HL-60 (cell line): ENCODE results near the gene MYOG.

Experiments used
- DNase-seq, 2 experiments: peaks; one replicate each; pipeline ENCODE4 v3.0.0-alpha.2; 2010 to 2020; ENCODE audit warnings: low read depth in 1 of 2, low spot score in 1 of 2
- H3K27ac ChIP-seq: fragments of 250-450 bp; sonication (Bioruptor Pico); replicated peaks from 2 replicates; pipeline ENCODE4 v1.5.1; 2020; ENCODE audit warnings: mild to moderate bottlenecking, moderate library complexity
- H3K27me3 ChIP-seq: fragments of 250-450 bp; sonication (Bioruptor Pico); 2 replicates; pipeline ENCODE4 v1.5.1; 2021; ENCODE audit warnings: mild to moderate bottlenecking, moderate library complexity; ENCODE audit not compliant: insufficient read depth, poor library complexity, severe bottlenecking
- H3K4me3 ChIP-seq: replicated peaks from 2 replicates; pipeline ENCODE4 v1.5.1; 2011; ENCODE audit warnings: mild to moderate bottlenecking, control low read depth, low read length; ENCODE audit not compliant: insufficient read depth
- CTCF ChIP-seq: IDR thresholded peaks from one replicate; pipeline ENCODE4 v1.5.1; 2011; ENCODE audit warnings: low read length, control low read depth, inconsistent platforms; ENCODE audit not compliant: insufficient read depth
- GABPA ChIP-seq: IDR thresholded peaks from 2 replicates; pipeline ENCODE4 v1.6.1; 2012; ENCODE audit warnings: low read depth
- POLR2AphosphoS5 ChIP-seq: IDR thresholded peaks from 2 replicates; pipeline ENCODE4 v1.6.1; 2012; ENCODE audit warnings: low read depth
- REST ChIP-seq: IDR thresholded peaks from 2 replicates; pipeline ENCODE4 v1.6.1; 2012; ENCODE audit warnings: low read depth; ENCODE audit not compliant: insufficient replicate concordance
- SPI1 ChIP-seq: IDR thresholded peaks from 2 replicates; pipeline ENCODE4 v1.6.1; 2012; ENCODE audit warnings: low read depth, mild to moderate bottlenecking, borderline replicate concordance

The MYOG gene

GRCh38 chr1:203089651-203090045 lies 3.8 kb upstream of the MYOG start:
- no peak overlapping the region for H3K27ac ChIP-seq
- no peak for TF ChIP-seq SPI1
- TF ChIP-seq POLR2AphosphoS5: no peak
- no peak for TF ChIP-seq CTCF
- no peak for TF ChIP-seq GABPA
- no peak for TF ChIP-seq REST
- H3K4me3 ChIP-seq: no peak overlapping the region
- H3K27me3 ChIP-seq: no peaks in the 10 kb centered on the region
- no peak for DNase-seq

- TF ChIP-seq GABPA (no peak), CTCF (no peak), REST (no peak), POLR2AphosphoS5 (no peak), SPI1 (no peak)
- H3K4me3 ChIP-seq: no peak overlapping the region
- DNase-seq: no peak
- no peak overlapping the region for H3K27ac ChIP-seq
- H3K27me3 ChIP-seq: no peaks in the 10 kb centered on the region
These were observed 3.3 kb upstream of the MYOG start for GRCh38 chr1:203089001-203089650.

- DNase-seq: no peak
- H3K4me3 ChIP-seq: no peak overlapping the region
- no peak overlapping the region for H3K27ac ChIP-seq
- no peak for TF ChIP-seq REST
- no peak for TF ChIP-seq GABPA
- TF ChIP-seq CTCF: no peak
- no peak for TF ChIP-seq POLR2AphosphoS5
- TF ChIP-seq SPI1: no peak
- H3K27me3 ChIP-seq: no peaks in the 10 kb centered on the region
These were observed 2.6 kb upstream of the MYOG start for GRCh38 chr1:203088441-203088840.
